H1 (cell line): ENCODE results near the gene DNAAF5.
"Not testable (repeated sequence)": the region's sequence is repeated elsewhere in the genome, so short reads cannot be mapped to it uniquely, and the experiment has no call there.

ENCODE experiments used
- BRCA1 ChIP-seq: IDR thresholded peaks from 2 replicates; pipeline ENCODE4 v1.6.1; 2012; ENCODE audit warnings: low read depth, low read length, improper control_type of control experiment
- CREB1 ChIP-seq: IDR thresholded peaks from 2 replicates; pipeline ENCODE4 v1.6.1; 2012; ENCODE audit warnings: inconsistent platforms
- EZH2 ChIP-seq: fragments of 200-600 bp; sonication (generic); IDR thresholded peaks from 2 replicates; pipeline ENCODE4 v1.7.1; 2012; ENCODE audit warnings: low read depth, mild to moderate bottlenecking, moderate library complexity, low read length, inconsistent platforms; ENCODE audit not compliant: severe bottlenecking
- JUND ChIP-seq: IDR thresholded peaks from 2 replicates; pipeline ENCODE4 v1.6.1; 2011; ENCODE audit warnings: mild to moderate bottlenecking, improper control_type of control experiment, low read length
- MAX ChIP-seq: IDR thresholded peaks from 2 replicates; pipeline ENCODE4 v1.6.1; 2012; ENCODE audit warnings: inconsistent platforms
- PHF8 ChIP-seq: fragments of 200-600 bp; sonication (generic); conservative IDR thresholded peaks from 2 replicates; pipeline ENCODE4 v1.7.1; 2012; ENCODE audit warnings: low read depth, mild to moderate bottlenecking, inconsistent platforms, low read length, moderate library complexity
- POLR2AphosphoS5 ChIP-seq: IDR thresholded peaks from 2 replicates; pipeline ENCODE4 v1.6.1; 2011; ENCODE audit warnings: low read depth, low read length
- RAD21 ChIP-seq, 2 experiments: IDR thresholded peaks in 1 of 2; conservative IDR thresholded peaks in 1 of 2; 2 replicates each; pipeline ENCODE4 v1.6.1; 2011; ENCODE audit warnings: low read depth in 2 of 2, low read length in 2 of 2, improper control_type of control experiment in 1 of 2, inconsistent platforms in 1 of 2, mild to moderate bottlenecking in 1 of 2, moderate library complexity in 1 of 2
- RFX5 ChIP-seq: IDR thresholded peaks from 2 replicates; pipeline ENCODE4 v1.6.1; 2011; ENCODE audit warnings: low read depth, low read length, improper control_type of control experiment, borderline replicate concordance
- RNF2 ChIP-seq: fragments of 200-900, 300-1000 bp; sonication (generic); IDR thresholded peaks from 2 replicates; pipeline ENCODE4 v1.7.1; 2016; ENCODE audit warnings: borderline replicate concordance, low read depth, mild to moderate bottlenecking, antibody characterized with exemption, low read length; ENCODE audit not compliant: poor library complexity, severe bottlenecking; ENCODE audit errors: missing control alignments
- SP2 ChIP-seq: IDR thresholded peaks from 2 replicates; pipeline ENCODE4 v1.6.1; 2012; ENCODE audit warnings: mild to moderate bottlenecking, low read length, inconsistent platforms
- TEAD4 ChIP-seq: IDR thresholded peaks from 2 replicates; pipeline ENCODE4 v1.6.1; 2012; ENCODE audit warnings: low read depth, low read length, inconsistent platforms, mixed read lengths
- USF2 ChIP-seq: IDR thresholded peaks from 2 replicates; pipeline ENCODE4 v1.6.1; 2011; ENCODE audit warnings: low read length, improper control_type of control experiment
- YY1 ChIP-seq: IDR thresholded peaks from 2 replicates; pipeline ENCODE4 v1.6.1; 2011; ENCODE audit warnings: low read depth, mild to moderate bottlenecking, low read length

- TF ChIP-seq RAD21 (IDR thresholded peaks at IDR 0.05 in 1 of 2, conservative IDR thresholded peaks at IDR 0.05 in 1 of 2; ENCODE audit: low read depth in 2 of 2, low read length in 2 of 2); BRCA1; EZH2; RFX5; YY1; RNF2; PHF8; JUND; TEAD4; CREB1; MAX; SP2; POLR2AphosphoS5; USF2: not testable (repeated sequence)
Measured at GRCh38 chr7:743341-744127, 17.0 kb downstream of the DNAAF5 start.
